Measurements from ENCODE around the gene TMCO4. TPM values are rescaled to one million over a fixed set of nuclear protein-coding genes. Genes with fewer than 3 reads are reported as not detected.

Gene TMCO4
- total and polyA plus RNA-seq, 10 of the 15 experiments (the other 5 are each of a cell fraction or from before 2014, with no cell fraction given), result 2.4 to 20.8 (median 13.0) TPM

- no peak overlapping the region for H3K27ac ChIP-seq (ENCODE audit: control insufficient read depth, insufficient read depth)
- ATAC-seq (no peak), FAIRE-seq (no peak), DNase-seq (ENCODE audit: low read depth, low spot score) (no peak)
- no peak overlapping the region for H3K4me3 ChIP-seq
- SMC1A ChIA-PET (ENCODE audit: uncharacterized antibody, unreplicated experiment), result no interaction called here
- CTCF ChIA-PET, result no interaction called here
- intact Hi-C loops (cut with micrococcal nuclease; ENCODE audit: unreplicated experiment), result no loop called here
- WGBS (ENCODE audit: insufficient coverage, insufficient replicate concordance, low lambda C conversion rate, missing lambda C conversion rate), result 91% methylated on average over 9 of the region's 9 CpGs
- BruUV-seq (replicated peaks), result no TSS peak
- RAD21 ChIA-PET (ENCODE audit: unreplicated experiment), result no interaction called here
- no peak overlapping the region for H2AFZ ChIP-seq (ENCODE audit: control insufficient read depth, low read depth, low read length)
- peaks cover 0 to 6% of the 10 kb centered on the region in 2 experiments; a peak in 3 of 4 replicates for H3K36me3 ChIP-seq (ENCODE audit: control insufficient read depth in 2 of 2, insufficient read depth in 2 of 2, low read length in 1 of 2)
- TF ChIP-seq PAX5 (IDR thresholded peaks at IDR 0.05; ENCODE audit: borderline replicate concordance, low read depth, low read length) (no peak), IRF5 (IDR thresholded peaks at IDR 0.05; ENCODE audit: borderline replicate concordance) (no peak), RELA (IDR thresholded peaks at IDR 0.05; ENCODE audit: borderline replicate concordance, partially characterized antibody) (no peak), ZNF24 (IDR thresholded peaks at IDR 0.05) (no peak), GATAD2B (conservative IDR thresholded peaks at IDR 0.05; ENCODE audit: low read depth) (no peak), MXI1 (IDR thresholded peaks at IDR 0.05; ENCODE audit: low read depth, low read length) (no peak), JUND (IDR thresholded peaks at IDR 0.05; ENCODE audit: low read depth, low read length) (no peak), MYC (IDR thresholded peaks at IDR 0.05; ENCODE audit: insufficient read depth, insufficient read length, insufficient replicate concordance, low read length, severe bottlenecking) (no peak), ATF7 (IDR thresholded peaks at IDR 0.05; ENCODE audit: low read depth) (no peak), SMAD1 (IDR thresholded peaks at IDR 0.05; ENCODE audit: low read depth, partially characterized antibody) (no peak), E2F4 (IDR thresholded peaks at IDR 0.05; ENCODE audit: low read depth, low read length) (no peak), NR2C1 (IDR thresholded peaks at IDR 0.05) (no peak), SP1 (IDR thresholded peaks at IDR 0.05; ENCODE audit: low read depth, low read length) (no peak), CHD1 (IDR thresholded peaks at IDR 0.05; ENCODE audit: low read depth, low read length) (no peak), ASH2L (IDR thresholded peaks at IDR 0.05; ENCODE audit: borderline replicate concordance, low read depth) (no peak), CUX1 (IDR thresholded peaks at IDR 0.05; ENCODE audit: insufficient replicate concordance, low read depth, low read length) (no peak), CREB1 (IDR thresholded peaks at IDR 0.05; ENCODE audit: low read depth) (no peak), MEF2A (IDR thresholded peaks at IDR 0.05; ENCODE audit: insufficient read depth, low read depth, low read length) (no peak)
- in situ Hi-C loops (cut with MboI), result no loop called here
- H3K4me2 ChIP-seq (ENCODE audit: control insufficient read depth, insufficient read depth), result no peak overlapping the region
- H3K9me3 ChIP-seq (replicated peaks; ENCODE audit: control insufficient read depth, insufficient read depth, low read length), result no peaks in the 10 kb centered on the region
- no peaks in the 10 kb centered on the region for H3K79me2 ChIP-seq (ENCODE audit: control insufficient read depth, insufficient read depth, low read length)
- H3K27me3 ChIP-seq (replicated peaks in 1 of 2; ENCODE audit: control insufficient read depth in 2 of 2, insufficient read depth in 2 of 2, low read length in 1 of 2), result no peaks in the 10 kb centered on the region
- H3K4me1 ChIP-seq (ENCODE audit: control insufficient read depth, insufficient read depth, low read length), result no peaks in the 10 kb centered on the region
- POLR2A ChIA-PET, result no interaction called here
- H4K20me1 ChIP-seq (ENCODE audit: control insufficient read depth, insufficient read depth), result no peaks in the 10 kb centered on the region
- no peak overlapping the region for H3K9ac ChIP-seq (ENCODE audit: control insufficient read depth, insufficient read depth, low read length)
Measured at GRCh38 chr1:19743793-19744192, 55.9 kb downstream of the TMCO4 start.
